ENCODE measurements around the gene CDK8. TPM values are rescaled to one million over a fixed set of nuclear protein-coding genes. Genes with fewer than 3 reads are reported as not detected.

Gene CDK8
- total RNA-seq, 4 donors from 2014 or later: 9.6 to 17.7 (median 13.7) TPM

DNA sequence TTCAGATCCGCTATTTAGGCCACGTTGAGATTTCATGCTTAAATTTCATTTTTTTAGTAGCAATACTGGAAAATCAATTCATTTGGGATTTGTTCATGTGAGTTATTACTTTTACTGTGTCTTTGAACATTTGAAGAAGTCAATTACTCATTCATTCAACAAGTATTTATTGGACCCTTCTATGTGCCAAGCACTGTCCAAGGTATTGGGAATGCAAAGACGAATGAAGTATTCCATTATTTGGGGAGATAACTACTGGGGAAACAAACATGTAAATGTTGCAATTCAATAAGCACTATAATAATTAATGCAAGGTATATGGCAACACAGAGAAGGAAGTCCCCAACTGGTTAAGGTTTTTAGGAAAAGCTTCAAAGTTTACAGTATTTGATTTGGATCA is 5.7 kb downstream of the CDK8 start:
- Histone ChIP-seq H3K4me1 (peaks cover 0 to 27% (median 16%) of the 10 kb centered on the region in 4 donors), H3K27me3 (no peaks in the 10 kb centered on the region), H3K4me3 (no peak overlapping the region), H3K36me3 (no peaks in the 10 kb centered on the region), H3K27ac (no peak overlapping the region), H3K9me3 (no peaks in the 10 kb centered on the region)
- WGBS, 2 donors: 82 to 85% methylated on average over 3 of the region's 3 CpGs
- TF ChIP-seq POLR2A (IDR thresholded peaks at IDR 0.05) (no peak), EP300 (IDR thresholded peaks at IDR 0.05) (no peak)
- TF ChIP-seq, protein P1, sequence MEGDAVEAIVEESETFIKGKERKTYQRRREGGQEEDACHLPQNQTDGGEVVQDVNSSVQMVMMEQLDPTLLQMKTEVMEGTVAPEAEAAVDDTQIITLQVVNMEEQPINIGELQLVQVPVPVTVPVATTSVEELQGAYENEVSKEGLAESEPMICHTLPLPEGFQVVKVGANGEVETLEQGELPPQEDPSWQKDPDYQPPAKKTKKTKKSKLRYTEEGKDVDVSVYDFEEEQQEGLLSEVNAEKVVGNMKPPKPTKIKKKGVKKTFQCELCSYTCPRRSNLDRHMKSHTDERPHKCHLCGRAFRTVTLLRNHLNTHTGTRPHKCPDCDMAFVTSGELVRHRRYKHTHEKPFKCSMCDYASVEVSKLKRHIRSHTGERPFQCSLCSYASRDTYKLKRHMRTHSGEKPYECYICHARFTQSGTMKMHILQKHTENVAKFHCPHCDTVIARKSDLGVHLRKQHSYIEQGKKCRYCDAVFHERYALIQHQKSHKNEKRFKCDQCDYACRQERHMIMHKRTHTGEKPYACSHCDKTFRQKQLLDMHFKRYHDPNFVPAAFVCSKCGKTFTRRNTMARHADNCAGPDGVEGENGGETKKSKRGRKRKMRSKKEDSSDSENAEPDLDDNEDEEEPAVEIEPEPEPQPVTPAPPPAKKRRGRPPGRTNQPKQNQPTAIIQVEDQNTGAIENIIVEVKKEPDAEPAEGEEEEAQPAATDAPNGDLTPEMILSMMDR (IDR thresholded peaks at IDR 0.05): no peak
- no peak for DNase-seq (ENCODE audit: low spot score in 2 of 2)

GRCh38 chr13:26262156-26262555 is 8.2 kb downstream of the CDK8 start:
- peaks cover 0 to 9% (median 0%) of the 10 kb centered on the region in 4 donors for H3K4me1 ChIP-seq
- H3K9me3 ChIP-seq: no peaks in the 10 kb centered on the region
- DNase-seq (ENCODE audit: low spot score in 2 of 2): no peak

GRCh38 chr13:26266311-26266710 is 12.4 kb downstream of the CDK8 start:
- DNase-seq (ENCODE audit: low spot score in 2 of 2): no peak
- H3K27me3 ChIP-seq: no peaks in the 10 kb centered on the region
- H3K4me1 ChIP-seq: peaks cover 0 to 5% (median 0%) of the 10 kb centered on the region in 4 donors
- H3K9me3 ChIP-seq: no peaks in the 10 kb centered on the region
- 84 to 90% methylated on average over 3 of the region's 3 CpGs for WGBS, 2 donors
- H3K4me3 ChIP-seq: no peak overlapping the region
- H3K36me3 ChIP-seq: no peaks in the 10 kb centered on the region
- no peak overlapping the region for H3K27ac ChIP-seq
- TF ChIP-seq, protein P1 (IDR thresholded peaks at IDR 0.05): no peak
- TF ChIP-seq POLR2A (IDR thresholded peaks at IDR 0.05): no peak
- no peak for TF ChIP-seq EP300 (IDR thresholded peaks at IDR 0.05)

More at GRCh38 chr13:26262156-26262555, 8.2 kb downstream of the CDK8 start:
- no peak overlapping the region for H3K27ac ChIP-seq
- no peak overlapping the region for H3K4me3 ChIP-seq
- 94 to 98% methylated on average over 2 of the region's 2 CpGs for WGBS, 2 donors
- H3K27me3 ChIP-seq: no peaks in the 10 kb centered on the region
- TF ChIP-seq EP300 (IDR thresholded peaks at IDR 0.05): no peak
- TF ChIP-seq POLR2A (IDR thresholded peaks at IDR 0.05): no peak
- TF ChIP-seq, protein P1 (IDR thresholded peaks at IDR 0.05): no peak
- H3K36me3 ChIP-seq: no peaks in the 10 kb centered on the region

DNA sequence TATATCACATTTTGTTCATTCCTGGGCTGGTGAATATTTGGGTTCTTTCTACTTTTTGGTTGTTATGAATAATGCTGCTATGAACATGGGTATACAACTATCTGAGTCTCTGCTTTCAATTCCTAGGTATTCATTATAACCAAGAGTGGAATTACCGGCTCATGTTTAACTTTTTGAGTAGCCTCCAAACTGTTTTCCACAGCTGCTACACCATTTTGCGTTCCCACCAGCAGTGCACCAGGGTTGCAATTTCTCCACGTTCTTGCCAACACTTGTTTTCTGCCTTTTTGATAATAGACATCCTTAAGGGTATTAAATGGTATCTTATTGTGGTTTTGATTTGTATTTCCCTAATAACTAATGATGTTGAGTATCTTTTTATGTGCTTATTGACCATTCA is 16.8 kb downstream of the CDK8 start:
- no peaks in the 10 kb centered on the region for H3K9me3 ChIP-seq
- TF ChIP-seq, protein P1 (IDR thresholded peaks at IDR 0.05): no peak
- TF ChIP-seq POLR2A (IDR thresholded peaks at IDR 0.05): no peak
- no peak for TF ChIP-seq EP300 (IDR thresholded peaks at IDR 0.05)
- H3K27me3 ChIP-seq: no peaks in the 10 kb centered on the region
- no peak overlapping the region for H3K27ac ChIP-seq
- H3K4me1 ChIP-seq: peaks cover 0 to under 1% (median 0%) of the 10 kb centered on the region in 4 donors
- WGBS, 2 donors: 93 to 96% methylated on average over 3 of the region's 3 CpGs
- H3K4me3 ChIP-seq: no peak overlapping the region
- DNase-seq (ENCODE audit: low spot score in 2 of 2): no peak
- H3K36me3 ChIP-seq: no peaks in the 10 kb centered on the region

GRCh38 chr13:26272621-26273020 is 18.7 kb downstream of the CDK8 start:
- no peaks in the 10 kb centered on the region for H3K9me3 ChIP-seq
- H3K27ac ChIP-seq: no peak overlapping the region
- H3K36me3 ChIP-seq: no peaks in the 10 kb centered on the region
- H3K4me1 ChIP-seq: no peaks in the 10 kb centered on the region
- TF ChIP-seq, protein P1 (IDR thresholded peaks at IDR 0.05): no peak
- TF ChIP-seq EP300 (IDR thresholded peaks at IDR 0.05): no peak
- TF ChIP-seq POLR2A (IDR thresholded peaks at IDR 0.05): no peak
- no peak overlapping the region for H3K4me3 ChIP-seq
- no peak for DNase-seq (ENCODE audit: low spot score in 2 of 2)
- no peaks in the 10 kb centered on the region for H3K27me3 ChIP-seq
- 67 to 74% methylated on average over 3 of the region's 3 CpGs for WGBS, 2 donors

Measured in tibial nerve (tissue), 4 donors.